HG03378 (cell line): ENCODE measurements around the gene MS4A18.
"Not testable (repeated sequence)": the region's sequence is repeated elsewhere in the genome, so short reads cannot be mapped to it uniquely, and the experiment has no call there.

ENCODE experiments used
- ATAC-seq: cut with Tn5 transposase; IDR thresholded peaks from one replicate; pipeline ENCODE4 v1.9.1; 2021; ENCODE audit warnings: mild to moderate bottlenecking, moderate library complexity; ENCODE audit not compliant: unreplicated experiment

Gene MS4A18

DNA sequence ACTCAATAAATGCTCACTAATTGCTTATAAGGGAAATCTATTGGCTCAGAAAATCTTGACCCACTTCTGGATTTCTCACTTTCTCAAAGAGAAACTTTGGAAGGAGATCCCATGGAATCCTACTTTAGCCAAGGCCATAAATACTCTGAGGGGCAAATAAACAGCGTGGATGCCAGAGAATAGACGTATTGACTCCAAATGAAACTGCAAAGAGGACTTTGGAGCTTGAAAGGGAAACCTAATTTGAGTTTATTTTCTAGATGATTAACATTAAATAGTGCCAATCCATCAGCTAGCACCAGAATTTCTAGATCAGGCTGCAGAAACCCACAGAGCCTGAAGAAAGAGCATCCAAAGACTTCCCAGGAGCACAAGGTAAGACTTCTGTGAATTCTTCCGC, at the start of gene MS4A18:
Gene MS4A18, plus strand, starts transcription at position 301 of the 400 bp plus-strand sequence.
- no peak for ATAC-seq

DNA sequence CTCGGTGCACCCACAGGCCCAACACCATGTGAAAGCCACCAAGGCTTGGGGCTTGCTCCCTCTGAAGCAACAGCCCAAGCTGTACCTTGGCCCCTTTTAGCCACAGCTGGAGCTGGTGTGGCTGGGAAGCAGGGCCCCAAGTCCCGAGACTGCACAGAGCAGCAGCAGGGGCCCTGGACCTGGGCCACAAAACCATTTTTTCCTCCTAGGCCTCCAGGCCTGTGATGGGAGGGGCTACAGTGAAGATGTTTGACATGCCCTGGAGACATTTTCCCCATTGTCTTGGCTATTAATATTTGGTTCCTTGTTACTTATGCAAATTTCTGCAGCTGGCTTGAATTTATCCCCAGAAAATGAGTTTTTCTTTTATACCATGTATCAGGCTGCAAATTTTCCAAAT, 46.3 kb upstream of the MS4A18 start:
- ATAC-seq: not testable (repeated sequence)

DNA sequence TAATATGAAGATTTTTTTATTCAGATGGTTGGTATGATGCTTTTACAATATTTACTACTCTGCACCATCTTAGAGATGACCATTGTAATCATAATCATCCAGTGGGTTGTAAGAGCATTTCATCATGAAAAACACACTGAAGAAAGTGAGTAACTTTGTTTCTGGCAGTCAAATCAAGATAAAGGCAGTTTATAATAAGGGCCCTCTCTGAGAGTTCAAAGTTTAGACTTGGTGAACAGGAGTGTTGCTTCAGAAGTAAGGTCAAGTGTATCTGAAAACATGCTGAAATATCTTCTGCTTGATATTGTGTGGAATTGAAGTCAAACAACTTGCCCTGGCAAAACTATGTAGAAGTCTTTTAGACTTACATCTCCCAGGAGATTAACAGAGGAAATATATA, 44.6 kb upstream of the MS4A18 start:
- no peak for ATAC-seq

DNA sequence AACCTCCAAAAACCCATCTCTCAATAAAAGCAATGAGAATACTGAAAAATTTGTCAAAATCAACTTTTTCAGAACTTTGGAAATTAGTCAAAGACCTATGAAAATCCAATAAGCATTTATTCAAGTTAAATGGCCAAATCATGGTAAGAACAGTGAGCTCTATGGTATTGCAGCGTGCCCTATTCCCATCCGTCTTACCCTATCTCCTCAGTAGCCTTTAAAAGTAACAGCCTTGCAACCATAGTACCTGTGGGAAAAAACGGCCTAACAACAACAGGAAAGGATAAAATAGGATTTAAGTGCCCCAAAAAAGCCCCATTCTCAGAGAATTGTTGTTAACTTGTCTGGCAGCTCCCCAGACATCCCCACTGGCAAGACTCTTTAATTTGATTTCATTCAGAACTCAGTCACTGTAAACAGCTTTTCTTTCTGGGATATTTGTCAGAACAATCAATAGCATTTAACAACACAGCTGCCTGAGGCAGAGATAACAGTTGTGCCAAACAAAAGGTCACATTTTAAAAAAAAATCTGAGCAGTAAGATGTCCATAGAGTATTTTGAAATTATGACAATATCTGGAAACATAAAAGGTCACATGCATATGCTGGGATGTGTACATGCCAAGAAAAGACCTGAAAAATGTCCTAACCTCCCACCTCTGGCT, 43.9 kb upstream of the MS4A18 start:
- ATAC-seq: no peak

DNA sequence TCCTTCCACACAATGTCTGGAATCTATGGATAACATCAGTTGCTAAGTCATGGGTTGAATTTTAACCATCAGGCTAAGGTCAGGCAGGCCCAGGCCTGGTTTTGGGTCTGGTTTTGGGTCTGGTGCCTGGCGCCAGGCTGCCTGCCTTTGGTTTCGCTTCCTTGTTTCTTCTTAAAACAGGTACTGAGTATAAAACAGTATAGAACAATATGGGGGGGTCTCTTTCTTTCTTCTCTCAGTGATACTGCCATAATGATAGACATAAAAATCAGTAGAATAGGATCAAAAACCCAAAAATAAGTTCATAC, 40.0 kb upstream of the MS4A18 start:
- not testable (repeated sequence) for ATAC-seq

DNA sequence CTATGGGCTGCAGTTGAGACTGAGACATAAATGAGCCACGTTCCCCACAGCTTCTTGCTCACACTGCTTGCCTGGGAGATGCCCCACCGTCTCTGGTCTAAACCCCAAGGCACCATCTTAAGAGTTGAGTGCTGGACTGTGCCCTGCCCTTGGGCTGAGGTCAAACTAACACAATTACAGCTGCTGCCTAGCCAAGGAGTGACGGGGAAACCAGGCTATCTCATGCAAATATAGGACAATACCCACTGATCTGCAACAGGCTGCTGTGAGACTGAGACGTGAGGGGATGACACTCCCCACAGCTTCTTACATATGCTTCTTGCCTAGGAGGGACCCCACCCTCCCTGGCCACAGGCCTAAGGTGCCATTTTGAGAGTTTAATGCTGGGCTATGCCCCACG, 32.9 kb upstream of the MS4A18 start:
- ATAC-seq: no peak

DNA sequence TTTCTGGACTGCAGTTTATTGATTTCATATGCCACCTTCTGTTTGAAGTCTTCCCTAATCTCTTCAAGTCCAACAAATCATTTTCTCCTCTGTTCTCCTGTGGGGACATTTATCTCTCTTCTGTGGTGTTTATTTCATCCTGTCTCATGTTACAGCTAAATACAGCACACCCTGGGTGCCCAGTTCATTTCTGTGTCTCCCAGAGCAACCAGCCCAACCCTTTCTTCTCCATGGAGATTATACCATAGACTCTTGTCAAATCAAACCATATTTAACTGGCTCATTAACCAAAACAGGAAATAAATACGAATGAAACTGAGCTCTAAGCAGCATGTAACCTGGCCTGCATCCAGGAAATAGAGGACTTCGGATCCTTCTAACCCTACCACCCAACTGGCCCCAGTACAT, 25.2 kb upstream of the MS4A18 start, which contains the start of gene MS4A8:
Gene MS4A8, plus strand, starts transcription at position 329 of the 408 bp plus-strand sequence. CDS start 1,249 bp downstream, outside the sequence.
- ATAC-seq: no peak

DNA sequence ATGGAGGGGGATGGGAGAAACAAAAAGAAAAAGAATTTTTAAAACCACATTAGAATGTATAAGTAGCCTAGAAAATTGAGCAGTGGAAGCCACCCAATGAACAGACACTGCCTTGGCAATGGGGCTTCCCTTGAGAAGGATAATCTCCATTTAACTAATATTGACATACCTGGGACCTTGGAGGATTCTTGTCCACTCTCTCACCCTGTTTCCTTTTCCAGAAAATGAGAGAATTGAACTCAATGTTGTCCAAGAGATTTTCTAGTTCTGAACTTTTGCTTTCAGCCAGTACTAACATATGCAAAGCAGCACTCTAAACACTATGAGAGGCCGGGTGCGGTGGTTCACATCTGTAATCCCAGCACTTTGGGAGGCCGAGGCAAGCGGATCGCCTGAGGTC, 24.6 kb upstream of the MS4A18 start:
- no peak for ATAC-seq

DNA sequence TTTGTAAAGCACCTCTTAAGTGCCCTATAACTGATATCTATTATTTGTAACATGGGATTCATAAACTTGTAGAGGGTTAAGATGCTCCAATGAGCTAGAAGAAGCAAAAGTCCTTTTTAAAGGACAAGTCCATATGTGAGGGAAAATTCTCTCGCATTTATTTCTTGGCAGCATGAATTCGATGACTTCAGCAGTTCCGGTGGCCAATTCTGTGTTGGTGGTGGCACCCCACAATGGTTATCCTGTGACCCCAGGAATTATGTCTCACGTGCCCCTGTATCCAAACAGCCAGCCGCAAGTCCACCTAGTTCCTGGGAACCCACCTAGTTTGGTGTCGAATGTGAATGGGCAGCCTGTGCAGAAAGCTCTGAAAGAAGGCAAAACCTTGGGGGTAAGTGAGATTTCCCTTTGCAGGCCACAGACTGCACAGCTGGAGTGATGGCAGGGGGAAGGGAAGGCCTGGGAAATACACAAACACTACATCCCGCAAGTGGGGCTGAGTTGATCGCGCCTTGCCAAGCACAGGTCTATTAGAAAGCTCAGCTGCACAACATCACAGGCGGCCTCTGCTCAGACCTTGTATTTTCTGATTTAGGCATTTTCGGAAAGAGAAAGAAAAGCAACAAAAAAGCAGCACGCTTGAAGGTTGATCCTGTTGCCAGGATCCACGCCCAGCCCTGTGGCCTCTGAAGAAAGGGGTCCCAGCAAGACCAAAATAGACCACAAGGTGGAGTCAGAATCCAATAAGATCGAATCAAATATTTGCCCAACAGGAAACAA, 23.6 kb upstream of the MS4A18 start:
- ATAC-seq: no peak

DNA sequence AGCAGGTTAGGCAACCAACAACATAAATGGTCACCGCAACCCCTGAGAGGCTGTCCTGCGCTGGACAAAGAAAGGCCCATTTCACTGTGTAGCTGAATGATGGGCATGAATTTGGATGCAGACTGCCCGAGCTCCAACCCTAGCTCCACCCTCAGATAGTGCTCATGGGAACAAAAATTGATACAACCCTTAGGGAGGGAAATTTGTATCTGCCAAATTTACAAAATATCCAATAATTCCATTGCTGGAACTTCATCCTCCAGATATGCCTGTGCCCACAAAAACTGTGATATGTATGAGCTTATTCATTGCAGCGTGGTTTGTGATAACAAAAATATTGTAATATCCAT, 23.1 kb upstream of the MS4A18 start:
- no peak for ATAC-seq

DNA sequence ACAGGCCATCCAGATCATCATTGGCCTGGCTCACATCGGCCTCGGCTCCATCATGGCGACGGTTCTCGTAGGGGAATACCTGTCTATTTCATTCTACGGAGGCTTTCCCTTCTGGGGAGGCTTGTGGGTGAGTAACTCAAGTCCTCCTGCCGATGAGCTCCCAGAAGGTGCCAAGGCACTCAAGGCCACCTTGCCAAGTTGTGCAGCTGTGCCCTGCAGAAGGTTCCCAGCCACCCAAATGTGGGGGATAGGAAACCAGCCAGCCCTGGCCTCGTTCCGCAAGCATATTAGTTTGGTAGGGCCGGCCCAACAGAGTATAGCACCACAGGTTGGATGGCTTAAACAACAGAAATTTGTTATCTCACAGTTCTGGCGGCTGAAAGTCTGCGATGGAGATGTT, 21.1 kb upstream of the MS4A18 start:
- no peak for ATAC-seq

DNA sequence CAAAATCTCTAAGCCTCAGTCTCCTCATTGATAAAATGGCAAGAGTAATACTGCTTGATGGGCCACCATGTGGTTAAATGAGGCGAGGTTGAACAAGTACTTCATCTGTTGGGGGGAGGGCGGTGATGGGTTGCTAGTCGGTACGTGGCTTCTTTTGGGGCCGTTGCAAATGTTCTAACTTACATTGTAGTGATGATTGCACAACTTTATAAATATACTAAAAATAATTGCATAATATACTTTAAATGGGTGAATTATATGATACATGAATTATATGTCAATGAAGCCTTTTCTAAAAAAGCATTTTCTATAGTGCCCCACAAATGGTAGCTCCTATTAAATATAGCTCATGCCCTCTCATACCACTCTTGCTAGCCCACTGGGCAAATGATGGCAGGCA, 18.6 kb upstream of the MS4A18 start:
- ATAC-seq: no peak

DNA sequence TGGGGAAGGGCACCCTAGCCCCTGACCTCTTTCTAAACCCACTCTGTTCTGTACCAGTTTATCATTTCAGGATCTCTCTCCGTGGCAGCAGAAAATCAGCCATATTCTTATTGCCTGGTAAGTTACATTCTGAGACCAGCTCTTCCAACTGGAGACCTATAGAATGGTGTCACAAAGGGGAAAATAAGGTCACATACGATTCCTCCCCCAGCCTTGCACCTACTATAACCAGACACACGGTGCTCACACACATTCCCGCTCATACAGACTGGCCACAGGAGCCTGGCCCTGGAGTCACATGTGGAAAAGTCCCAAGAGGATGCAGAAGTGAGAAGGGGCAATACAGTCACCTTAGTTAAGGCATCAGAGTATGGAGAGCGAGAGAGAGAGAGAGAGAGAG, 17.6 kb upstream of the MS4A18 start:
- no peak for ATAC-seq

DNA sequence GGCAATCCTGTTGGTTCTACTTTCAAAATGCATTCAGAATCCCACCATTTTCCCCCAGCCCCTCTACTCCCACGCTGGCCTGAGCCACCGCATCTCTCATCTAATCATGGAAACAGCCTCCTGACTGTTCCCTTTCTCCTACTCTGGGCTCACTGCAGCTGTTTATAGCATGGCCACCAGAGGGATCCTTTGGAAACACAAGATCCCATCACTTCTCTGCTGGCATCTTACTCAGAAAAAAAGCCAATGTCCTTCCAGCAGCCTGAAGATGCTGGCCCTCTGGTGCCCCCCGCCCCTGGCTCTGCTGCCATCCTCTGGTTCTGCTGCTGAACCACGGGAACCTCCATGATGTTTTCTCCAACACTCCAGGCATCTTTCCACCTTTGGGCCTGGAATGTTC, 14.0 kb upstream of the MS4A18 start:
- no peak for ATAC-seq

DNA sequence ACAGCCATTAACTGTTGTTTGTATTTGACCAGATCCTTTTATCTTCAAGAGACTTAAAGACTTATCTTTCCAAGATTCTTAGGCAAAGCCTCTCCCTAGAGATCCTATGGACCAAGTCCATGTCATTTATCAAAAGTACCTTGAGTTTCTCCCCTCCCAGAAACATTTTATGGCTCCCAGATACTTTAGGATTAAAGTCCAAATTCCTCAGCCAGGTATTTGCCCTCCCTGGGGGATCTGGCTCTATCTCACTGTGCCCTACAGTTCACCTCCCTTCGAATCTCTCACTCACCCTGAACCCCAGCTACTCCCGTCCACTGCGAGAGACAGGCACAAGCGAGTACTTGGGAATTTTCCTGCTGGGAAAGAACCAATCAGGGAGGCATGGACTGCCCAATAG, 13.2 kb upstream of the MS4A18 start:
- no peak for ATAC-seq

DNA sequence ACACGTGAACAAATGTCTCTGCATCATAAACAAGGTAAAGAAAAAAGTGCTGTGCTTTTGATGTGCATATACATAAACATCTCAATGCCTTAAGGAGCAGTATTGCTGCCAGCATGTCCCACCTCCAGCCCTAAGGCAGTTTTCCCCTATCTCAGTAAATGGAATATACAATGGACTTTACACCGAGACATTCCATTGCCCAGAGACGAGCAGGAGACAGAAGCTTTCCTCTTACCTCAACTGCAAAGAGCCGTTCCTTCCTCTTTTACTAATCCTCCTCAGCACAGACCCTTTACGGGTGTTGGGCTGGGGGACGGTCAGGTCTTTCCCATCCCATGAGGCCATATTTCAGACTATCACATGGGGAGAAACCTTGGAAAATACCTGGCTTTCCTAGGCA, 11.1 kb upstream of the MS4A18 start:
- not testable (repeated sequence) for ATAC-seq

DNA sequence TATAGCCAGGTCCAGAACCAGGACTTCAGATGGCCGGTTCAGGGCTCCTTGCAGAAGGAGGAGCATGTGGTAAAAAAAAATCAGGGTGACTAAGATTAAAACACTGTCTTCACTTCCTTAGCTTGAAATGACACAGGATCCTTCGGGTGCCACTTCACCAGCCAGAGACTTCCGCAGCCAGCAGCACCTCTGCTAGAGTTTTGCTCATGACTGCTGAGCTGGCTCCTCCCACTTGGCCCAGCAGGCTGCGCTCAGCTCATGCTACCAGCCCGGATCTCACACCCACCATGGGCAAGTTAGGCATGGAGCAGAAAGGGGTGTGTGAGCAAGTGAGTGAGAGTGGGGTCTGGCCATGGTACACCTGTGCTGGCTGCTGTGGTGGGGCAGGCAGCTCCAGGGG, 6.6 kb upstream of the MS4A18 start:
- no peak for ATAC-seq

DNA sequence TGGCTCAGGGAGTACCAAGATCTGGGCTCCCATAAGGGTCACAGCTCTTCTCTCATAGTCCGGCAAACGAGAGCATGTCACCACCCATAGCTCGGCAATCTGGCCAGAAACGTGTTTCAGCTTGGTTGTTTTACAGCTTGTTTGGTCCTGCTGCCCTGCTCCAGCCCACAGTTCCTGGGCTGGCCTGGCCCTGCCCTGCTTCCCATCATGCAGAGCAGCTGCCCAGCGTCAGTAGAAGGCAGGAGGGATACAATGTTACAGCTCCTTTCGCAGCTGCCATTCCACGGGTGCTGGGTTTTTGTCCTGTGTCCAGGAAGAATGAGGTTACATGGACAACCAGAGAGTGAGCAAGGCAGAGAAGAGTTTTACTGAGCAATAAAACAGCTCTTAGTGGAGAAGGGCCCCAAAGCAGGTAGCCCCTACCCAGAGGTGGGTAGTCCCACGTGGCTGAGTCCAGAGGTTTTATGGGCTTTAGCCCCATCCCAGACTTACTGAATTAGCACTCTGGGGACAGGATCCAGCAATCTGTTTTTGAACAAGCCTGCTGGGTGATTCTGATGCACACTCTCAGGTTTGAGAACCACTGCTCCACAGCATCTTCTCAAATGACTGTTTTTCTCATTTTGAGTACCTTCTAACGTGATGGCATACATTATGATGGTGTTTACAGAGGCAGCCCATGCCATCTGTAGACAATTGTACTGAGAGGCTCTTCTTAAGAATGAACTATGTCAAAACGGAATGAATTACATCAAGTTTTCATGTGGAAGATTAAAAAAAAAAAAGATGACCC, 5.8 kb upstream of the MS4A18 start:
- ATAC-seq: no peak

DNA sequence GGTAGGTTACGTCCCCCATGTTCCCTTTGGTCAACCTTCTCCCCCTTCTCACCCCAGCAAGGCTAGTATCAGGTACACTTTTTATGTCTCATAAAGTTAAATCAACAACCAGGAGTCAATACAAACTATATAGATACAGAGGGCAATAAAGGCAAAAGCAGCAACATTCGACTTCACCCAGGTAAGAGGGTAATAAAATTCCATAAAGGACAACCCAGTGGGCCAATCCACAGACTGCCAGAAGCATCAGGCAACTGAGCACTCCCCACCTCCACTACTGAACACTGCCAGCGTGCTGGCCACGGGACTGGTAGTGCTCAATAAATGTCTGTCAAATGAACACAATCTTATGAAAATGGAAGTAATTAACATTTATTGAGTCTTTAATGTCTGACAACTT, 5.1 kb upstream of the MS4A18 start:
- ATAC-seq: no peak

DNA sequence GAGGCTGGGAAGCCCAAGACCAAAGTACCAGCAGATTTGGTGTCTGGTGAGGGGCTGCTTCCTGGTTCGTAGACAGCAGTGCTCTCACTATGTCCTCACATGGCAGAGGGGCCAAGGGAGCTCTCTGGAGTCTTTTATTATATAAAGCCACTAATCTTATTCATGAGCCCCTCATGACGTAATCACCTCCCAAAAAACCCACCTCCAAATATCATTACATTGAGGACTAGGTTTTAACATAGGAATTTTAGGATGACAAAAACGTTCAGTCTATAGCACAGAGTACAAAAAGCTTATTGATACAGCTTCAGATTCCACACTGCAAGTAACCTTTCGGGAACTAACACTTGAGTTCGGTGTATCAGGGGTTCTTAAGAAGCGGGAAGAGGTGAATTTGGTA, 4.1 kb upstream of the MS4A18 start:
- ATAC-seq: no peak

DNA sequence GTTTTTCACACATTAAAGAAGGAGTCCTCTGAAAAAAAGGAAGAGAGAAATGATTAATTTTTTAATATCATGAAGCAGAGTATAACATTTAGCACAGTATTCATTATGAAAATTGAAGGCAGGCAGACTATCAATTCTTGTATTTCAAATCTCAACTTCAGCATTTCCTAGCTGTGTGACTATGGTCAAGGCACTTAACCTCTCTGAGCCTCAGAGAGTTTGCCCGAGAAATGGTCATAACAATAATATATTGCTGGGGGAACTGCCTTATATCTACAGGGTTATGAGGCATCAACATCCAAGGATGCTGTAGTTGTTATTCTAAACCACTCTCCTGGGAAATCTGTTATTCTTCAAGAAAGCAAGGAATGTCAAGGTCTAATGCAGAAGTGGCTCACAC, 1.1 kb downstream of the MS4A18 start:
- no peak for ATAC-seq

DNA sequence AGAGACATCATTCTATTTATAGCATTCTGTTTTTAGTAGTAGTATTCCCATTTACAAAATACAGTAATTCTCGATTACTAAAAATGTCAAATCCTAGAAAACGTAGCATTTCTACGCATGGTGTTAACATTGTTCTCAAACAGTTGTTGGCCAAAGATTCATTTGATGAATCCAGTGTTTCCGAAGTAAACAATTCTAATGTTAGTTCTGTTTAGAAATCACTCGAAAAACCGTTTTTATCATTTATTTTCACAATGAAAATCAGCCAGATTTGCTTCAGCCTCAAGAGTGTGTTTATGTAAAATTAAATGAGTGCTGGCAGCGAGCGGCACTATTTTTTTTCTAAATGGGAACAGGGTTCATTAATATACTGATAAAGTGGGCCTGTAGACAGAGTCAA, 7.1 kb downstream of the MS4A18 start:
- ATAC-seq: no peak
